Superior temporal gyrus (tissue), 1 donor: ENCODE data around the gene GAGE12C.
"Not testable (repeated sequence)": the region's sequence is repeated elsewhere in the genome, so short reads cannot be mapped to it uniquely, and the experiment has no call there.

Source experiments
- DNase-seq: peaks from one replicate; pipeline ENCODE4 v3.0.0-alpha.2; 2016; ENCODE audit errors: extremely low spot score

Gene GAGE12C, protein sequence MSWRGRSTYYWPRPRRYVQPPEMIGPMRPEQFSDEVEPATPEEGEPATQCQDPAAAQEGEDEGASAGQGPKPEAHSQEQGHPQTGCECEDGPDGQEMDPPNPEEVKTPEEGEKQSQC

DNA sequence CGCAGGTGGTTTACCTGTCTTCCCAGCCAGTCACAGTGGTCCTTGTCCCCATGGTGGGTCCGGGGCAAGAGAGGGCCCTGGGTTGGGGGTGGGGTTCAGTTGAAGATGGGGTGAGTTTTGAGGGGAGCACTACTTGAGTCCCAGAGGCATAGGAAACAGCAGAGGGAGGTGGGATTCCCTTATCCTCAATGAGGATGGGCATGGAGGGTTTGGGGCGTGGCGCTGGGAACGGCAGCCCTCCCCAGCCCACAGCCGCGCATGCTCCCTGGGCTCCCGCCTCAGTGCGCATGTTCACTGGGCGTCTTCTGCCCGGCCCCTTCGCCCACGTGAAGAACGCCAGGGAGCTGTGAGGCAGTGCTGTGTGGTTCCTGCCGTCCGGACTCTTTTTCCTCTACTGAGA lies at the start of gene GAGE12C:
GAGE12C (plus strand) TSS at position 301 of the 400 bp plus-strand sequence. CDS start 1,155 bp downstream, outside the sequence.
- not testable (repeated sequence) for DNase-seq

GRCh38 chrX:49541433-49541832 lies 9.5 kb downstream of the GAGE12C start, which contains the start of gene GAGE12D:
TSS of gene GAGE12D (plus strand) at chrX:49541733. CDS start at chrX:49542888, 1,155 bp downstream.
- not testable (repeated sequence) for DNase-seq

GRCh38 chrX:49550989-49551388 lies 19.0 kb downstream of the GAGE12C start, which contains the start of gene GAGE12E:
TSS of gene GAGE12E (plus strand) at chrX:49551289. CDS start at chrX:49552444, 1,155 bp downstream.
- not testable (repeated sequence) for DNase-seq

GRCh38 chrX:49560542-49560941 lies 28.6 kb downstream of the GAGE12C start, which contains the start of gene GAGE12F:
TSS of gene GAGE12F (plus strand) at chrX:49560842. CDS start at chrX:49561997, 1,155 bp downstream.
- not testable (repeated sequence) for DNase-seq

DNA sequence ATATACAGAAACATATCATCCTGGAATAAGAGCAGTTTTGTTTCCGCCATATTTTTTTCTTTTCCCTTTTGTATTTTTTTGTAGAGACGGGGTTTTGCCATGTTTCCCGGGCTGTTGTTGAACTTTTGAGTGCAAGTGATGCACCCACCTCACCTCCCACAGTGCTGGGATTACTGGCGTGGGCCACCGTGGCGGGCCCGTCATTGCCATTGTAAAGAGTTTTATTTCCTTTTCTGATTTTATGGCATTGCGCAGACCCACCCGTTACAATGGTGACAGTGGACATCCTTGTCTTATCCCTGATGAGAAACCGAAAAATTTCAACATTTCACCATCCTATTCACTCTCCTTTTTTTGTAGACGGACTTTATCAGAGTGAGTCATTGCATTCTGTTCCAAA lies 36.8 kb downstream of the GAGE12C start:
- not testable (repeated sequence) for DNase-seq

DNA sequence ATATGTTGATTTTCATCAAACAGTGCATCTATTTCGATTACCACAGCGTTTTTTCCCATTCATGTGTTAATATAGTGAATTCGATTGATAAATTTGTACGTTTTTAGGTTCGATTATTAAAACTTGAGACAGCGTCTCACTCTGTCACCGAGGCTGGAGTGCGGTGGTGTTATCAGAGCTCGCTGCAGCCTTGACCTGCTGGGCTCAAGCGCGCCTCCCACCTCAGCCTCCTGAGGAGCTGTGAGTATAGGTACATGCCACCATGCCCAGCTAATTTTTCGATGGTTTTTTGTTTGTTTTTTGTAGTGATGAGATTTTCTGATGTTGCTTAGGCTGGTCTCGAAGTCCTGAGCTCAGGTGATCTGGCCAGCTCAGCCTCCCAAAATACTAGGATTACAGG lies 37.2 kb downstream of the GAGE12C start:
- not testable (repeated sequence) for DNase-seq

DNA sequence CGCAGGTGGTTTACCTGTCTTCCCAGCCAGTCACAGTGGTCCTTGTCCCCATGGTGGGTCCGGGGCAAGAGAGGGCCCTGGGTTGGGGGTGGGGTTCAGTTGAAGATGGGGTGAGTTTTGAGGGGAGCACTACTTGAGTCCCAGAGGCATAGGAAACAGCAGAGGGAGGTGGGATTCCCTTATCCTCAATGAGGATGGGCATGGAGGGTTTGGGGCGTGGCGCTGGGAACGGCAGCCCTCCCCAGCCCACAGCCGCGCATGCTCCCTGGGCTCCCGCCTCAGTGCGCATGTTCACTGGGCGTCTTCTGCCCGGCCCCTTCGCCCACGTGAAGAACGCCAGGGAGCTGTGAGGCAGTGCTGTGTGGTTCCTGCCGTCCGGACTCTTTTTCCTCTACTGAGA lies 38.1 kb downstream of the GAGE12C start, which contains the start of gene GAGE12G:
GAGE12G (plus strand) TSS at position 301 of the 400 bp plus-strand sequence. CDS start 1,155 bp downstream, outside the sequence.
- DNase-seq = not testable (repeated sequence)

- DNase-seq = not testable (repeated sequence)
Observed at GRCh38 chrX:49579649-49580048, 47.7 kb downstream of the GAGE12C start, which contains the start of gene GAGE12H. TSS of gene GAGE12H (plus strand) at chrX:49579949. CDS start at chrX:49581104, 1,155 bp downstream.
